DOHH2 (cell line): ENCODE results near the gene KCNH3.
"Not testable (repeated sequence)": the region's sequence is repeated elsewhere in the genome, so short reads cannot be mapped to it uniquely, and the experiment has no call there.

ENCODE experiments used
- H3F3A ChIP-seq: fragments of 200-600 bp; sonication (generic), shearing (Covaris generic); 2 replicates; pipeline ENCODE4 v1.6.0; 2016; ENCODE audit warnings: antibody characterized with exemption, mild to moderate bottlenecking; ENCODE audit not compliant: control insufficient read depth, insufficient read depth
- H3K27ac ChIP-seq: fragments of 200-600 bp; sonication (generic); 2 replicates; pipeline ENCODE4 v1.5.1; 2014; ENCODE audit warnings: low read depth, mild to moderate bottlenecking, low read length, moderate library complexity
- H3K27me3 ChIP-seq: fragments of 200-600 bp; sonication (generic); 2 replicates; pipeline ENCODE4 v1.6.1; 2014; ENCODE audit warnings: mild to moderate bottlenecking, low read length, mixed read lengths; ENCODE audit not compliant: control insufficient read depth
- H3K36me3 ChIP-seq: fragments of 200-600 bp; sonication (generic); 2 replicates; pipeline ENCODE4 v1.6.1; 2014; ENCODE audit warnings: mild to moderate bottlenecking, low read length, moderate library complexity, mixed read lengths; ENCODE audit not compliant: control insufficient read depth
- H3K4me1 ChIP-seq: fragments of 200-600 bp; sonication (generic); 2 replicates; pipeline ENCODE4 v1.6.1; 2014; ENCODE audit warnings: mild to moderate bottlenecking, low read length, mixed read lengths; ENCODE audit not compliant: control insufficient read depth
- H3K4me2 ChIP-seq: fragments of 200-600 bp; sonication (generic); 2 replicates; pipeline ENCODE4 v1.6.0; 2014; ENCODE audit warnings: mild to moderate bottlenecking, low read length, moderate library complexity
- H3K4me3 ChIP-seq: fragments of 200-600 bp; sonication (generic); 2 replicates; pipeline ENCODE4 v1.5.1; 2014; ENCODE audit warnings: mild to moderate bottlenecking, low read length, mixed read lengths
- H3K79me2 ChIP-seq: fragments of 200-600 bp; sonication (generic); 2 replicates; pipeline ENCODE4 v1.6.1; 2014; ENCODE audit warnings: mild to moderate bottlenecking, low read length, mixed read lengths; ENCODE audit not compliant: control insufficient read depth
- H3K9me2 ChIP-seq: fragments of 200-600 bp; sonication (generic); replicated peaks from 2 replicates; pipeline ENCODE4 v1.6.1; 2014; ENCODE audit warnings: mild to moderate bottlenecking, low read length, mixed read lengths; ENCODE audit not compliant: control insufficient read depth
- H3K9me3 ChIP-seq: fragments of 200-600 bp; sonication (generic); 2 replicates; pipeline ENCODE4 v1.6.1; 2014; ENCODE audit warnings: antibody characterized with exemption, low read length, mixed read lengths; ENCODE audit not compliant: control insufficient read depth, insufficient read depth
- H4K20me1 ChIP-seq: fragments of 200-600 bp; sonication (generic); 2 replicates; pipeline ENCODE4 v1.6.0; 2014; ENCODE audit warnings: low read depth, mild to moderate bottlenecking, antibody characterized with exemption, low read length, moderate library complexity; ENCODE audit not compliant: control insufficient read depth, insufficient read depth
- EZH2phosphoT487 ChIP-seq: fragments of 200-600 bp; sonication (generic); IDR thresholded peaks from 2 replicates; pipeline ENCODE4 v1.6.1; 2017; ENCODE audit warnings: borderline replicate concordance, mild to moderate bottlenecking, antibody characterized with exemption, low read length, moderate library complexity, mixed read lengths
- TF ChIP-seq, protein P1 (sequence below): fragments of 200-600 bp; sonication (generic); IDR thresholded peaks from one replicate; pipeline ENCODE4 v1.5.1; 2014; ENCODE audit warnings: antibody characterized with exemption, mild to moderate bottlenecking, low read depth, low read length; ENCODE audit not compliant: poor library complexity, severe bottlenecking

Gene KCNH3

GRCh38 chr12:49505672-49506071, 33.2 kb upstream of the KCNH3 start:
- no peak overlapping the region for H3K4me2 ChIP-seq

GRCh38 chr12:49507139-49507538, 31.7 kb upstream of the KCNH3 start:
- Histone ChIP-seq H3K79me2 (no peaks in the 10 kb centered on the region), H3K4me3 (no peak overlapping the region), H3K9me3 (no peaks in the 10 kb centered on the region), H3F3A (peaks cover 1% of the 10 kb centered on the region; the same call in 1 of the 2 replicates), H4K20me1 (no peaks in the 10 kb centered on the region), H3K4me1 (peaks cover 11% of the 10 kb centered on the region), H3K27ac (no peak overlapping the region), H3K9me2 (no peaks in the 10 kb centered on the region), H3K4me2 (no peak overlapping the region), H3K36me3 (peaks cover 8% of the 10 kb centered on the region), H3K27me3 (no peaks in the 10 kb centered on the region)
- TF ChIP-seq, protein P1, sequence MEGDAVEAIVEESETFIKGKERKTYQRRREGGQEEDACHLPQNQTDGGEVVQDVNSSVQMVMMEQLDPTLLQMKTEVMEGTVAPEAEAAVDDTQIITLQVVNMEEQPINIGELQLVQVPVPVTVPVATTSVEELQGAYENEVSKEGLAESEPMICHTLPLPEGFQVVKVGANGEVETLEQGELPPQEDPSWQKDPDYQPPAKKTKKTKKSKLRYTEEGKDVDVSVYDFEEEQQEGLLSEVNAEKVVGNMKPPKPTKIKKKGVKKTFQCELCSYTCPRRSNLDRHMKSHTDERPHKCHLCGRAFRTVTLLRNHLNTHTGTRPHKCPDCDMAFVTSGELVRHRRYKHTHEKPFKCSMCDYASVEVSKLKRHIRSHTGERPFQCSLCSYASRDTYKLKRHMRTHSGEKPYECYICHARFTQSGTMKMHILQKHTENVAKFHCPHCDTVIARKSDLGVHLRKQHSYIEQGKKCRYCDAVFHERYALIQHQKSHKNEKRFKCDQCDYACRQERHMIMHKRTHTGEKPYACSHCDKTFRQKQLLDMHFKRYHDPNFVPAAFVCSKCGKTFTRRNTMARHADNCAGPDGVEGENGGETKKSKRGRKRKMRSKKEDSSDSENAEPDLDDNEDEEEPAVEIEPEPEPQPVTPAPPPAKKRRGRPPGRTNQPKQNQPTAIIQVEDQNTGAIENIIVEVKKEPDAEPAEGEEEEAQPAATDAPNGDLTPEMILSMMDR = no peak
- TF ChIP-seq EZH2phosphoT487 = no peak

More at GRCh38 chr12:49505672-49506071, 33.2 kb upstream of the KCNH3 start:
- Histone ChIP-seq H3K27me3 (no peaks in the 10 kb centered on the region), H3K4me1 (peaks cover 19% of the 10 kb centered on the region), H3F3A (no peaks in the 10 kb centered on the region; the same call in 1 of the 2 replicates), H3K4me3 (no peak overlapping the region), H3K27ac (no peak overlapping the region), H3K9me2 (no peaks in the 10 kb centered on the region), H3K9me3 (no peaks in the 10 kb centered on the region), H3K36me3 (peaks cover 13% of the 10 kb centered on the region), H3K79me2 (no peaks in the 10 kb centered on the region), H4K20me1 (no peaks in the 10 kb centered on the region)
- no peak for TF ChIP-seq EZH2phosphoT487
- TF ChIP-seq, protein P1 = no peak

DNA sequence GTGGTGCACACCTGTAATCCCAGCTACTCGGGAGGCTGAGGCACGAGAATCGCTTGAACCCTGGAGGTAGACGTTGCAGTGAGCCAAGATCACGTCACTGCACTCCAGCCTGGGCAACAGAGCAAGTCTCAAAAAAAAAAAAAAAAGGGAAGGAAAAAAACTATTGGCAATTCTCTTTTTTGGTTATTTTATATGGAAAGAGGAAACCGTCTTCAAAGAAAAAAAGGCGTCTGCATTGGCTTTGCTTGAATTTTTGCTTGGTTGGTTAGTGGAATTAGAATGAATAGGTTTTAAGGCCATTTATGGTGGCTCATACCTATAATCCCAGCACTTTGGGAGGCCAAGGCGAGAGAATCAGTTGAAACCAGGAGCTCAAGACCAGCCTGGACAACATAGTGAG, 29.1 kb upstream of the KCNH3 start:
- H3K9me2 ChIP-seq, H3K9me3 ChIP-seq, H3K36me3 ChIP-seq, H3K27ac ChIP-seq, H3K79me2 ChIP-seq, H3K4me1 ChIP-seq, H3F3A ChIP-seq, H4K20me1 ChIP-seq, H3K27me3 ChIP-seq, H3K4me2 ChIP-seq, H3K4me3 ChIP-seq: not testable (repeated sequence)

DNA sequence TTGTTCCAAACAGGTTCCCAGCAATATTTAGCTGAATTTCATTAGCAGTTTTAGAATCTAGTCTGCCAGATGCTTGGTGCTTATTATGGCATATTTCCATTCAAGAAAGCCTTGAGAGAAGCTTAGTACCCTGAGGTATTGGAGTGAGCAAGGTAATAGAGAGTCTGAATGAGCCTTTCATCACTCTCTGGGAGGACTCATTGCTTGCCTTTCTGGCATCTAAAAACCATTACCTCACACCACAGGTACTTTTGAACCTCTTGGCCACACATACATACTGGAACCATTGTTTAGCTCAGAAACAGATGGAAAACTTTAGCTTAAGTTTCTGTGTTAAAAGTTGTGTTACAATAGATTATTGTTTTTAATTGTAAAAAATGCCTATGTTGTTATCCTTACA, 27.4 kb upstream of the KCNH3 start:
- peaks cover 4% of the 10 kb centered on the region; the same call in 1 of the 2 replicates for H3K4me1 ChIP-seq
- H3K4me2 ChIP-seq = no peak overlapping the region
- H3F3A ChIP-seq = peaks cover 7% of the 10 kb centered on the region; the same call in 1 of the 2 replicates
- no peaks in the 10 kb centered on the region for H4K20me1 ChIP-seq
- no peak overlapping the region for H3K27ac ChIP-seq
- no peaks in the 10 kb centered on the region for H3K9me3 ChIP-seq
- peaks cover 4% of the 10 kb centered on the region; the same call in 1 of the 2 replicates for H3K36me3 ChIP-seq
- no peak overlapping the region for H3K4me3 ChIP-seq
- no peak for TF ChIP-seq EZH2phosphoT487
- TF ChIP-seq, protein P1 = no peak
- no peaks in the 10 kb centered on the region for H3K9me2 ChIP-seq
- no peaks in the 10 kb centered on the region for H3K79me2 ChIP-seq
- no peaks in the 10 kb centered on the region for H3K27me3 ChIP-seq
